ENCODE data around the gene SNX2. TPM values are rescaled to one million over a fixed set of nuclear protein-coding genes. Genes with fewer than 3 reads are reported as not detected.

SNX2 gene
- total RNA-seq, 1 donor from 2014 or later: 57.0 TPM

DNA sequence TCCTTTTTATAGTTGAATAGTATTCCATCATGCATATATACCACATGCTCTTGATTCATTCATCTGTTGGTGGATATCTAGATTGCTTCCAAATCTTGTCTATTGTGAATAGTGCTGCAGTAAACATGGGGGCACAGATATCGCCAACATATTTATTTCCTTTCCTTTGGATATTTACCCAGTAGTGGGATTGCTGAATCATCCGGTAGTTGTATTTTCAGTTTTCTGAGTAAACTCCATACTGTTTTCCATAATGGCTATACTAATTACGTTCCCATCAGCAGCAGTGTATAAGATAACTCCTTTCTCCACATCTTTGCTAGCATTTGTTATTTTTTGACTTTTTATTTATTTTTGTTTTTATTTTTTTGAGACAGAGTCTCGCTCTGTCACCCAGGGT lies 3.3 kb downstream of the SNX2 start:
- H3K4me3 Mint-ChIP-seq (ENCODE audit: low read depth): peak overlapping the region; percentile 49
- TF ChIP-seq, protein P1, sequence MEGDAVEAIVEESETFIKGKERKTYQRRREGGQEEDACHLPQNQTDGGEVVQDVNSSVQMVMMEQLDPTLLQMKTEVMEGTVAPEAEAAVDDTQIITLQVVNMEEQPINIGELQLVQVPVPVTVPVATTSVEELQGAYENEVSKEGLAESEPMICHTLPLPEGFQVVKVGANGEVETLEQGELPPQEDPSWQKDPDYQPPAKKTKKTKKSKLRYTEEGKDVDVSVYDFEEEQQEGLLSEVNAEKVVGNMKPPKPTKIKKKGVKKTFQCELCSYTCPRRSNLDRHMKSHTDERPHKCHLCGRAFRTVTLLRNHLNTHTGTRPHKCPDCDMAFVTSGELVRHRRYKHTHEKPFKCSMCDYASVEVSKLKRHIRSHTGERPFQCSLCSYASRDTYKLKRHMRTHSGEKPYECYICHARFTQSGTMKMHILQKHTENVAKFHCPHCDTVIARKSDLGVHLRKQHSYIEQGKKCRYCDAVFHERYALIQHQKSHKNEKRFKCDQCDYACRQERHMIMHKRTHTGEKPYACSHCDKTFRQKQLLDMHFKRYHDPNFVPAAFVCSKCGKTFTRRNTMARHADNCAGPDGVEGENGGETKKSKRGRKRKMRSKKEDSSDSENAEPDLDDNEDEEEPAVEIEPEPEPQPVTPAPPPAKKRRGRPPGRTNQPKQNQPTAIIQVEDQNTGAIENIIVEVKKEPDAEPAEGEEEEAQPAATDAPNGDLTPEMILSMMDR (IDR thresholded peaks at IDR 0.05; ENCODE audit: unreplicated experiment): no peak
- H3K27me3 Mint-ChIP-seq: no peaks in the 10 kb centered on the region
- H3K27ac Mint-ChIP-seq: no peak overlapping the region
- peaks cover 17% of the 10 kb centered on the region for H3K4me1 Mint-ChIP-seq (ENCODE audit: low read depth)
- no peak for DNase-seq (ENCODE audit: low spot score, unreplicated experiment)
- peaks cover 8% of the 10 kb centered on the region for H3K36me3 Mint-ChIP-seq (ENCODE audit: insufficient read depth)
- peaks cover 2% of the 10 kb centered on the region for H3K9me3 Mint-ChIP-seq (ENCODE audit: low read depth)

DNA sequence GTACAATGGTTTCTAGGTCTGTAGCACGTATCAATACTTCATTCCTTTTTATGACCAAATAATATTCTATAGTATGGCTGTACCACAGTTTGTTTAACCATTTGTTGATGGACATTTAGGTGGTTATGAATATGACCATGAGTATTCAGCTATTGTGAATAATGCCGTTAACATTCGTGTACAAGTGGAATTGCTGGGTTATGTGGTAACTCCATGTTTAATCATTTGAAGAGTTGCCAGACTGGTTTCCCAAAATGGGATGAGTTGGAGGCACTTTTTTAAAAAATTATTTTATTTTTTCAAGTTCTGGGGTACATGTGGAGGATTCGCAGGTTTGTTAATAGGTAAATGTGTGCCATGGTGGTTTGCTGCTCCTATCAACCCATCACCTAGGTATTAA lies 4.6 kb downstream of the SNX2 start:
- H3K4me1 Mint-ChIP-seq (ENCODE audit: low read depth): peaks cover 17% of the 10 kb centered on the region
- no peaks in the 10 kb centered on the region for H3K27me3 Mint-ChIP-seq
- peaks cover 2% of the 10 kb centered on the region for H3K9me3 Mint-ChIP-seq (ENCODE audit: low read depth)
- no peak overlapping the region for H3K4me3 Mint-ChIP-seq (ENCODE audit: low read depth)
- no peak for DNase-seq (ENCODE audit: low spot score, unreplicated experiment)
- H3K27ac Mint-ChIP-seq: no peak overlapping the region
- TF ChIP-seq, protein P1 (IDR thresholded peaks at IDR 0.05; ENCODE audit: unreplicated experiment): no peak
- peaks cover 9% of the 10 kb centered on the region for H3K36me3 Mint-ChIP-seq (ENCODE audit: insufficient read depth)

DNA sequence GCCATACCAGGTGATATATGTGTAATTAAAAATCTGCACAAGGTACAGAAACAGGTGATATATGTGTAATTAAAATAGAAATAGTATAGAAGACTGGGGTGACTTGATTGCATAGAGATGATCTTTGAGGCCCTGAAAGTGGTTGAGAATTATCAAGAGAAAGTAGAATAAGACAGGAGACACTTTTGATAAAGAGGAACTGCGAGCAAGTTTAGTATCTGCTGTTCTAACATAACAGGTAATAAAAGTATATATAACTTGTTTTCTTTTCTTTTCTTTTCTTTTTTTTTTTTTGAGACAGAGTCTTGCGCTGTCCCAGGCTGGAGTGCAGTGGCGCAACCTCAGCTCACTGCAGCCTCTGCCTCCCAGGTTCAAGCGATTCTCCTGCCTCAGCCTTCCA lies 5.4 kb downstream of the SNX2 start:
- peaks cover 17% of the 10 kb centered on the region for H3K4me1 Mint-ChIP-seq (ENCODE audit: low read depth)
- H3K4me3 Mint-ChIP-seq (ENCODE audit: low read depth): no peak overlapping the region
- H3K27me3 Mint-ChIP-seq: no peaks in the 10 kb centered on the region
- TF ChIP-seq, protein P1 (IDR thresholded peaks at IDR 0.05; ENCODE audit: unreplicated experiment): no peak
- peaks cover 13% of the 10 kb centered on the region for H3K36me3 Mint-ChIP-seq (ENCODE audit: insufficient read depth)
- no peak for DNase-seq (ENCODE audit: low spot score, unreplicated experiment)
- H3K9me3 Mint-ChIP-seq (ENCODE audit: low read depth): peaks cover 9% of the 10 kb centered on the region
- H3K27ac Mint-ChIP-seq: no peak overlapping the region

DNA sequence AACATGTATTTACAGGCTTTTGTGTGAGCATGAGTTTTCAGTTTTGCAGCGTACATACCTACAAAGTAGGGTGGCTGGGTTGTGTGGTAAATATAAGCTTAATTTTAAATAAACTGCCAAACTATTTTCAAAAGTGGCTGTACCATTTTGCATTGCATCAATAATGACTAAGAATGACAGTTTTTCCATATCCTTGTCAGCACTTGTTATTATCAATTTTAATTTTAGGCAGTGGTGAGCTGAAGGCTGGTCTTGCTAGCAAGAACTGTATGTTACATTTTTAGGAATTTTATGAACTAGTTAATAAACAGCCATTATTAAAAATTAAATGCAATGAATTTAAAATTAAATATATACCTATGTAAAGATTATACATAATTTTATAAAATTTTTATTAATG lies 6.6 kb downstream of the SNX2 start:
- H3K27me3 Mint-ChIP-seq: no peaks in the 10 kb centered on the region
- peaks cover 18% of the 10 kb centered on the region for H3K36me3 Mint-ChIP-seq (ENCODE audit: insufficient read depth)
- H3K9me3 Mint-ChIP-seq (ENCODE audit: low read depth): peaks cover 13% of the 10 kb centered on the region
- H3K4me3 Mint-ChIP-seq (ENCODE audit: low read depth): no peak overlapping the region
- DNase-seq (ENCODE audit: low spot score, unreplicated experiment): no peak
- TF ChIP-seq, protein P1 (IDR thresholded peaks at IDR 0.05; ENCODE audit: unreplicated experiment): no peak
- no peak overlapping the region for H3K27ac Mint-ChIP-seq
- peaks cover 11% of the 10 kb centered on the region for H3K4me1 Mint-ChIP-seq (ENCODE audit: low read depth)

DNA sequence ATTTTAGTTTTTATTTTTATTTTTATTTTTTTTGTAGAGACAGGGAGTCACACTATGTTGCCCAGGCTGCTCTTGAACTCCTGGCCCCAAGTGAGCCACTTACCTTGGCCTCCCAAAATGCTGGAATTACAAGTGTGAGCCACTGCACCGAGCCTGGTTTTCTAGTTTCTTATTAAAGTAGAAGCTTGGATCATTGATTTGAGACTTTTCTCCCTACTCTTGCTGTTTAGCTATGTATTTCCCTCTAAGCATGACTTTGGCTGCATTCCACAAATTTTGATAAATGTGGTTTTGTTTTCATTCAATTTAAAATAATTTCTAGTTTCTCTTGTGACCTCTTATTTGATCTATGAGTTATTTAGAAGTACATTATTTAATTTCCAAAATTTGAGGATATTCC lies 10.4 kb downstream of the SNX2 start:
- Mint-ChIP-seq H3K36me3 (ENCODE audit: insufficient read depth) (peaks cover 16% of the 10 kb centered on the region), H3K27me3 (no peaks in the 10 kb centered on the region), H3K4me3 (ENCODE audit: low read depth) (no peak overlapping the region), H3K9me3 (ENCODE audit: low read depth) (peaks cover 11% of the 10 kb centered on the region), H3K4me1 (ENCODE audit: low read depth) (peaks cover 2% of the 10 kb centered on the region), H3K27ac (no peak overlapping the region)
- TF ChIP-seq, protein P1 (IDR thresholded peaks at IDR 0.05; ENCODE audit: unreplicated experiment): no peak
- DNase-seq (ENCODE audit: low spot score, unreplicated experiment): no peak
